ENCODE results near the gene STPG1. TPM values are rescaled to one million over a fixed set of nuclear protein-coding genes. Genes with fewer than 3 reads are reported as not detected.

STPG1 gene
- total RNA-seq, 1 donor from 2014 or later: 5.3 TPM

DNA sequence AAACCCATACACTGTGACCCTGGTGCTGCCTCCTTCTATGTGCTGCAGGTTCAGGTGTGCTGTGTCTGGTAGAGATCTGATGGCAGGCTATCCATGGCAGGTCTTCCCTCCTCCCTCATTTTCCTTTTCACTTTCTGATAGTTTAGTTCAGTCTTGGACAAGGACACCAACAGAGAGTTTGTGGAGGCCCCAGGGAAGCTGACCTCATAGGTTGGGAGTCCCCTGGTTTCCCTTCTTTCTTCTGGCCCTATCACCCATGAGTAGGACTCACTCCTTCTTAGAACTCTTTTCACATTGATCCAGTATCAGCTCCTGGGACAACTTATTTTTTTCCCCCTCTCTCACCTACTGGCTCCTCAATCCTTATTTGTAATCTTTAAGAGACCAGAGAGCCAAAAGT, 86.1 kb downstream of the STPG1 start:
- no peak for TF ChIP-seq CTCF (IDR thresholded peaks at IDR 0.05; ENCODE audit: insufficient read depth, low read length, severe bottlenecking)
- DNase-seq (ENCODE audit: low read depth): no peak
- Histone ChIP-seq H3K4me3 (ENCODE audit: low read depth, low read length) (no peak overlapping the region), H3K36me3 (ENCODE audit: control insufficient read depth, insufficient read depth, low read length) (peaks cover 17% of the 10 kb centered on the region), H3K27me3 (ENCODE audit: control insufficient read depth, insufficient read depth, low read length) (no peaks in the 10 kb centered on the region)
- no peak for FAIRE-seq

GRCh38 chr1:24325587-24326449, 87.8 kb downstream of the STPG1 start:
- DNase-seq (ENCODE audit: low read depth): peak; percentile 51
- TF ChIP-seq CTCF (IDR thresholded peaks at IDR 0.05; ENCODE audit: insufficient read depth, low read length, severe bottlenecking): no peak
- Histone ChIP-seq H3K4me3 (ENCODE audit: low read depth, low read length) (no peak overlapping the region), H3K36me3 (ENCODE audit: control insufficient read depth, insufficient read depth, low read length) (peaks cover 6% of the 10 kb centered on the region), H3K27me3 (ENCODE audit: control insufficient read depth, insufficient read depth, low read length) (no peaks in the 10 kb centered on the region)
- FAIRE-seq: no peak

- Histone ChIP-seq H3K4me3 (ENCODE audit: low read depth, low read length) (no peak overlapping the region), H3K27me3 (ENCODE audit: control insufficient read depth, insufficient read depth, low read length) (no peaks in the 10 kb centered on the region), H3K36me3 (ENCODE audit: control insufficient read depth, insufficient read depth, low read length) (peaks cover 6% of the 10 kb centered on the region)
- TF ChIP-seq CTCF (IDR thresholded peaks at IDR 0.05; ENCODE audit: insufficient read depth, low read length, severe bottlenecking): no peak
- DNase-seq (ENCODE audit: low read depth): no peak
- no peak for FAIRE-seq
Observed at GRCh38 chr1:24324903-24325302, 88.7 kb downstream of the STPG1 start.

DNA sequence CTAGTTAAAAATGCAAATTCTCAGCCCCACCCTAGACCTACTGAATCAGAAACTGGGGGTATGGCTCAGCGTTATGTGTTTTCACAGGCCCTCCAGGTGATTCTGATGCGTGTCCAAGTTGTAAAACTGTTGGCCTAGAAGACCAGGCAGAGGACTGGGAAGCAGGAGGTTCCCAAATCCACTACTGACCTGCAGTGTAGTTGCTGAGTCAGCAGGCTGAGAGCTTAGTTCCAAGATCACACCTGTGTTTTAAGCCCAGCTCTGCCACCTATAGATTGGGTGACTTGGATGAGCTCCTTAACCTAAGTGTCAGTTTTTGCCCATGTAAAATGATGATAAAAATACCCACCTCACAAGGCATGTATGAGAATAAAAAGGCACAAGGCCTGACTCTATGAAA, 90.3 kb downstream of the STPG1 start:
- FAIRE-seq: peak; percentile 13
- H3K36me3 ChIP-seq (ENCODE audit: control insufficient read depth, insufficient read depth, low read length): peaks cover 2% of the 10 kb centered on the region
- peak; percentile 89 for DNase-seq (ENCODE audit: low read depth)
- TF ChIP-seq CTCF (IDR thresholded peaks at IDR 0.05; ENCODE audit: insufficient read depth, low read length, severe bottlenecking): no peak
- no peaks in the 10 kb centered on the region for H3K27me3 ChIP-seq (ENCODE audit: control insufficient read depth, insufficient read depth, low read length)
- H3K4me3 ChIP-seq (ENCODE audit: low read depth, low read length): no peak overlapping the region

DNA sequence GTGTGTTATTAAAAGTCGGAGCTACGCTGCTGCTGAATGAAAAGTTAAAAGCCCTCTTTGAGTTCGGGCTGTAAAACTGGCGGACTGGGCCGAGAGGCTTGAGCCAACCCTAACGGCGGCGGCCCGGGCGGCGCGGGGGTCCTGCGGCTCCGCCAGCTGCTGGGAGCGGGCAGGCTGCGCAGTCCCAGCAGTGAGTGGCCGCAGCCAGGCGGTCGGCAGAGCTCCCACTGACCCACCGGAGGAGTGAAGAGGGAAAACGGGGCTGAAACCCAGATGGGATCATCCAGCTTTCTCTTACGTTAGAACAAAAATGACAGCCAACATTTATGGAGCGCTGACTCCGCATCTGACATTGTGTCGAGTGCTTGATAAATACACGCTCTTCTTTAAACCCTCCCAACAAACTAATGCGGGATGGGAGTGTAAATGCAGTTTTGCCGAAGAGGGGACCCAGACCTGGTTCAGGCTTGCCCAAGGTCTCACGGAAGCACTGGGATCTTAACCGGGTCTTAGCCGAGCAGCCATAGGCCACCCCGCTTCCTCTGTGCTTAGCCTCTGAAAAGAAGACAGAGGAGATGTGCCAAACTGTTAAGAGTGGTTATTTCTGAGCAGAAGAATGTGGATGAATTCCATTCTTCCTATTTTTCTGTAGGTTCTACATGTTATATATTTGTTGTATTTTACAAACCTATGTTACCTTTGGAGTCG, 91.0 kb downstream of the STPG1 start:
- H3K4me3 ChIP-seq (ENCODE audit: low read depth, low read length): peak overlapping the region; percentile 53
- TF ChIP-seq CTCF (IDR thresholded peaks at IDR 0.05; ENCODE audit: insufficient read depth, low read length, severe bottlenecking): peak; percentile 0
- no peak for FAIRE-seq

More for the DNA sequence above, 91.0 kb downstream of the STPG1 start:
- DNase-seq (ENCODE audit: low read depth): no peak
- no peaks in the 10 kb centered on the region for H3K27me3 ChIP-seq (ENCODE audit: control insufficient read depth, insufficient read depth, low read length)
- peaks cover 2% of the 10 kb centered on the region for H3K36me3 ChIP-seq (ENCODE audit: control insufficient read depth, insufficient read depth, low read length)

Measured in bronchial epithelial cell (primary cell).